AG04450 (cell line): ENCODE data around the gene WDR33. TPM values are rescaled to one million over a fixed set of nuclear protein-coding genes. Genes with fewer than 3 reads are reported as not detected.
A peak's percentile ranks its signal among the peaks of the same experiment; 100 is the strongest.

ENCODE experiments used
- CTCF ChIA-PET: fragments of 300-600, 350-600 bp; formaldehyde crosslinking; extraction: SDS; loops from one replicate; lab custom pipeline; 2022; ENCODE audit warnings: antibody characterized with exemption, inconsistent platforms; lab: Charles Lee
- POLR2A ChIA-PET: fragments of 350-600 bp; formaldehyde crosslinking; extraction: SDS; loops from one replicate; lab custom pipeline; 2021; ENCODE audit warnings: antibody characterized with exemption, inconsistent platforms; lab: Yijun Ruan, JAX
- DNase-seq: peaks from one replicate; pipeline ENCODE4 v3.0.0-alpha.2; 2011; ENCODE audit warnings: low read depth, low spot score
- H3K27ac ChIP-seq: one replicate; pipeline ENCODE4 v1.5.1; 2012; ENCODE audit warnings: low read depth, low read length, control low read depth
- H3K27me3 ChIP-seq: one replicate; pipeline ENCODE4 v1.6.0; 2012; ENCODE audit warnings: low read length; ENCODE audit not compliant: control insufficient read depth, insufficient read depth
- H3K4me3 ChIP-seq: 2 replicates; pipeline ENCODE4 v1.5.1; 2011; ENCODE audit warnings: mild to moderate bottlenecking, low read depth, low read length, control low read depth
- H3K9me3 ChIP-seq: 2 replicates; pipeline ENCODE4 v1.5.1; 2012; ENCODE audit warnings: low read length; ENCODE audit not compliant: control insufficient read depth, insufficient read depth
- polyA plus RNA-seq: library from polyadenylated mRNA; depleted of rRNA; stranded (reverse); fragments of >200 nt; gene quantifications from 2 replicates; pipeline ENCODE4 v1.2.3, GENCODE V29; 2011
- TF ChIP-seq, protein P1 (sequence below): IDR thresholded peaks from 2 replicates; pipeline ENCODE4 v1.5.1; 2011; ENCODE audit warnings: low read depth, low read length, control low read depth, inconsistent platforms

Gene WDR33
- polyA plus RNA-seq, 1 experiment, result 54.1 TPM

DNA sequence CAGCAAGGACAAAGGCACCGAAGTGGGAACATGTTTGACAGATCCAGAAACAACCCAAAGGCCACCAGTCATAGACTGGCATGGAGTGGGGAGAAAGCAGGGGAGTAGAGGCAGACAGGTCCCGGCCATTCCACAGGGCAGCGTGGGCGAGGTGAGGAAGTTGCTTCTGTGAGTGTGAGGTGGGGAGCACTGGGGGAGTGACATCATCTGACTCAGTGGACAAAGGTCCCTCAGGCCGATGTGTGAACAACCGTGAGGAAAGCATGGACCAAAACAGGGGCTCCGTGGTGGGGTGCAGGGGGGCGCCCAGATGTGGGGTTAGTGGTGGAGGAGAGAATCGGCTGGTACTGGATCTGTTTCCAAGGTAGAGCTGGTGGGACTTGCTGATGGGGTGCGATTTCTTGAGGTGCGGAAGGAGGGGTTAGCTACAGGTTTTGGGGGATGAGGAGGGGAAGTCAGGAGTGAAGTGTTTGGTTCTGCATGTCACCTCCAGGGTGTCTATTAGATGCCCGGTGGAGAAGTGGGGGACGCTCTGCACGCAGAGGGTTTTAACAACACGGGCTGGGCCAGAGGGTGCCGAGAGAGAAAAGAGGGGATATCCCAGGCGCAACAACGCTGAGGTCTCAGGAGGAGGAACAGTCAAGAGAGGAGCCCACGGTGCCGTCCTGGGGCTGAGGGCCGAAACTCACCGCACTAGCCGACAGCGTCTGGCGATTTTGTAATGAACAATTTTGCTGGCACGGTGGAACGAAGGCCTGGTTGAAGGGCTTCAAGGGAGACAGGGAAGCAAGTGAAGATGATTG, 112.2 kb downstream of the WDR33 start:
- ChIA-PET CTCF (no interaction called here), POLR2A (no interaction called here)
- TF ChIP-seq, protein P1, sequence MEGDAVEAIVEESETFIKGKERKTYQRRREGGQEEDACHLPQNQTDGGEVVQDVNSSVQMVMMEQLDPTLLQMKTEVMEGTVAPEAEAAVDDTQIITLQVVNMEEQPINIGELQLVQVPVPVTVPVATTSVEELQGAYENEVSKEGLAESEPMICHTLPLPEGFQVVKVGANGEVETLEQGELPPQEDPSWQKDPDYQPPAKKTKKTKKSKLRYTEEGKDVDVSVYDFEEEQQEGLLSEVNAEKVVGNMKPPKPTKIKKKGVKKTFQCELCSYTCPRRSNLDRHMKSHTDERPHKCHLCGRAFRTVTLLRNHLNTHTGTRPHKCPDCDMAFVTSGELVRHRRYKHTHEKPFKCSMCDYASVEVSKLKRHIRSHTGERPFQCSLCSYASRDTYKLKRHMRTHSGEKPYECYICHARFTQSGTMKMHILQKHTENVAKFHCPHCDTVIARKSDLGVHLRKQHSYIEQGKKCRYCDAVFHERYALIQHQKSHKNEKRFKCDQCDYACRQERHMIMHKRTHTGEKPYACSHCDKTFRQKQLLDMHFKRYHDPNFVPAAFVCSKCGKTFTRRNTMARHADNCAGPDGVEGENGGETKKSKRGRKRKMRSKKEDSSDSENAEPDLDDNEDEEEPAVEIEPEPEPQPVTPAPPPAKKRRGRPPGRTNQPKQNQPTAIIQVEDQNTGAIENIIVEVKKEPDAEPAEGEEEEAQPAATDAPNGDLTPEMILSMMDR, result no peak

DNA sequence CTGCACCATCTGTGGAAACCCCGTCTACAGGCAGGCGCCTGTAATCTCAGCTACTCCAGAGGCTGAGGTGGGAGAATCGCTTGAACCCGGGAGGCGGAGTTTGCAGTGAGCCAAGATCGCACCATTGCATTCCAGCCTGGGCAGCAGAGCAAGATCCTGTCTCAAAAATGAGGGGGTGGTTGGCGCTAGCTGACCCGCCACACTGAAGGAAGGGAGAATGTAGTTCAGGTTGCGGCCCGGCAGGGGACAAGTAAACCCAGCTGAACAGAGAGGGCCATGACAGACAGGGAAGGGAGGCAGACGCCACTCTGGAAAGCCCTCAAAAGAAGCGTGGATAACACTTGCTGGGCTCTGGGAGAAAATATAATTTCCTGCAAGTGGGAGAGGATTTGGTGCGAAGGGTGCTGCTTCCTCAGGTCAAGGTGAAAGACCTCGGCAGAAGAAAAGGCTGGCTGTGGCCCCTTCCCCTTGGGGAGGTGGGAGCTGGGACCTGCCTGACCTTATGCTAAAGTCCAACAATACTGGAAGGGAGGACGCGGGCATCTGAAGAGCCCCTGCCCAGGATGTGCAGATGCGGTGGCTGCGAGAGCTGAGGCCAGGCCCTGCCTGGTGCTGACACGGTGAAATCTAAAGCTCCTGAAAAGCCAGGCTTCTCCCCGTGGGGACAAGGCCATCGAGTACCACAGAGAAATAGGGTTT, 113.3 kb downstream of the WDR33 start:
- Histone ChIP-seq H3K9me3 (no peaks in the 10 kb centered on the region; the same call in 1 of the 2 replicates), H3K27me3 (no peaks in the 10 kb centered on the region), H3K27ac (no peak overlapping the region), H3K4me3 (no peak overlapping the region)
- TF ChIP-seq, protein P1, result no peak
- DNase-seq, result no peak
- ChIA-PET CTCF (no interaction called here), POLR2A (no interaction called here)

More for the DNA sequence above, 112.2 kb downstream of the WDR33 start:
- Histone ChIP-seq H3K27ac (no peak overlapping the region), H3K27me3 (no peaks in the 10 kb centered on the region), H3K9me3 (no peaks in the 10 kb centered on the region; the same call in 1 of the 2 replicates), H3K4me3 (no peak overlapping the region)
- no peak for DNase-seq

DNA sequence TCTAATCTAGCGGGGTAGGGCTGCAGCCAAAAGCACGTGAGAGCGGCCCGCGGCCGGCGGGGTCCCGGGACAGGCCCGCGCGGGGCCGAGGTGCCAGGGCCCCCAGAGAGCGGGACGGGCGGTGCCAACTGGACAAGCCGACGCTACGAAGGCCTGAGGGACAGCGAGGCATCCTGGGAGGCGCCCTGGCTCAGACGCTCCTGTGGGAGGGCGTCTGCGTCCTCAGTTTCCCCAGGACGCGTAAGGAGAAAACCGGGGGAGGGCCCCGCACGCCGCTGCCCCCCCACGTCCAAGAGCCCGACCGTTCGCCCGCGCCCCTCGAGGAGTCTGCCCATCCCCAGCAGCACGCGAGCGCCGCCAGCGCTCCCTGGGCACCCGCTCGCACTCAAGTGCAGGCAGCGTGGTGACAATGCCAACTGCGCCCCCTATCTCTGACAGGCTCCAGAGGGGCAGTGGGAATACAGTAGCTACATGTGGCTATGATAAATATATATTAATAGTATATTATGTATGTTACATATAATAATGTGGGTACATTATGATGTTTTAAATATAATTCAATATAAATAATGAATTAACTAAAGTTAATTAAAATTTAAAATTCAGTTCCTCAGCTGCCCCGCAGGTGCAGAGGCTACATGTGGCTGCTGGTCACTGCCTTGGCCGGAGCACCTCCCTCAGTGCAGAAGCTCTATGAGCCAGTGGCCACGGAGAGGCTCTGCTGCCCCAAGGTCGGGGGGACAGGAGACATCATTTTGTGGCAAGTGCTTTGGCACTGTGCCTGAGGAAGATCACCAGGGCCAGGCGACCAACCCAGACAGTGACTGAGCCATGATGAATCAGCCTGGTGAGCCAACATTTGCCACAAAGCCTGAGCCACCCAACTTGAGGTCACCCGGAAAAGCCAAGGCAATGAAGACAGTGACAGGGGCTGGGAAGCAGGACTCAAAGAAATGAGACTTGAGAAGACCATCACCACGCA, 115.2 kb downstream of the WDR33 start:
- Histone ChIP-seq H3K4me3 (peak overlapping the region; percentile 42), H3K27ac (no peak overlapping the region), H3K9me3 (peaks cover 3% of the 10 kb centered on the region), H3K27me3 (no peaks in the 10 kb centered on the region)
- no peak for DNase-seq
- ChIA-PET CTCF (interaction anchor here (0.6 to 1.1 kb wide), 7 partner anchors 9 to 297 kb away, joined by 3 to 10 read pairs (median 3); no protein-coding TSS in a partner anchor), POLR2A (no interaction called here)
- TF ChIP-seq, protein P1, result peak; percentile 44

DNA sequence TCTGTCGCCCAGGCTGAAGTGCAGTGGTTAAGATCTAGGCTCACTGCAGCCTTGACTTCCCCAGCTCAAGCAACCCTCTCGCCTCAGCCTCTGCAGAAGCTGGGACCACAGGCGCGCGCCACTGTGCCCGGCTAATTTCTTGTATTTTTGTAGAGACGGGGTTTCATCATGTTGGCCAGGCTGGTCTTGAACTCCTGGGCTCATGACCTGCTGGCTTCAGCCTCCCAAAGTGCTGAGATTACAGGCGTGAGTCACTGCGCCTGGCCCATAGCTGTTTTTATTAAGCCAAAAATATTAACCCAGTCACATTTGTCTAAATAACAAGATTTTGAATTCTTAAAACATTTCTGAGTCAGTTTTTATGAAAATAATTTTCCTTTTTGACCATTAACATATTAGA, 116.0 kb downstream of the WDR33 start:
- H3K27me3 ChIP-seq, result no peaks in the 10 kb centered on the region
- no peak for DNase-seq
- POLR2A ChIA-PET, result no interaction called here
- CTCF ChIA-PET, result no interaction called here
- H3K4me3 ChIP-seq, result no peak overlapping the region
- TF ChIP-seq, protein P1, result no peak
- peaks cover 10% of the 10 kb centered on the region for H3K9me3 ChIP-seq
- no peak overlapping the region for H3K27ac ChIP-seq
